Fibroblast of the aortic adventitia (primary cell): ENCODE data around the gene GALNT9. TPM values are rescaled to one million over a fixed set of nuclear protein-coding genes. Genes with fewer than 3 reads are reported as not detected.

ENCODE experiments used
- DNase-seq: peaks from one replicate; pipeline ENCODE4 v3.0.0-alpha.2; 2010; ENCODE audit warnings: low read depth
- H3K4me3 ChIP-seq: 2 replicates; pipeline ENCODE4 v1.5.1; 2011; ENCODE audit warnings: low read depth, mild to moderate bottlenecking, control low read depth, low read length, moderate library complexity
- CTCF ChIP-seq: IDR thresholded peaks from 2 replicates; pipeline ENCODE4 v1.5.1; 2011; ENCODE audit warnings: mild to moderate bottlenecking, low read length, control low read depth, inconsistent platforms; ENCODE audit not compliant: insufficient read depth
- total RNA-seq: library from RNA; depleted of rRNA; stranded (reverse); fragments of >200 nt; gene quantifications from 2 replicates; pipeline ENCODE4 v1.2.3, GENCODE V29; 2012; ENCODE audit warnings: low replicate concordance

GALNT9 gene
- total RNA-seq, 1 donor, result not detected

- no peak overlapping the region for H3K4me3 ChIP-seq
- no peak for TF ChIP-seq CTCF
- no peak for DNase-seq
Measured at GRCh38 chr12:132337557-132337956, 8.2 kb upstream of the GALNT9 start.

GRCh38 chr12:132336451-132337413 is 7.3 kb upstream of the GALNT9 start:
- TF ChIP-seq CTCF, result no peak
- no peak for DNase-seq
- H3K4me3 ChIP-seq, result no peak overlapping the region

- TF ChIP-seq CTCF, result no peak
- H3K4me3 ChIP-seq, result no peak overlapping the region
- DNase-seq, result no peak
Measured at GRCh38 chr12:132335179-132335756, 5.9 kb upstream of the GALNT9 start.

GRCh38 chr12:132333766-132334165 is 4.4 kb upstream of the GALNT9 start:
- no peak for TF ChIP-seq CTCF
- H3K4me3 ChIP-seq, result no peak overlapping the region
- DNase-seq, result no peak

- no peak for DNase-seq
- no peak overlapping the region for H3K4me3 ChIP-seq
- no peak for TF ChIP-seq CTCF
Measured at GRCh38 chr12:132333273-132333672, 3.9 kb upstream of the GALNT9 start.

- DNase-seq, result no peak
- TF ChIP-seq CTCF, result no peak
Measured at GRCh38 chr12:132330549-132330881, 1.1 kb upstream of the GALNT9 start.

More at GRCh38 chr12:132330549-132330881, 1.1 kb upstream of the GALNT9 start:
- no peak overlapping the region for H3K4me3 ChIP-seq
